Endometrium (tissue), 2 donors: ENCODE data around the gene C15orf39.
"Not testable (repeated sequence)": the region's sequence is repeated elsewhere in the genome, so short reads cannot be mapped to it uniquely, and the experiment has no call there.

ENCODE experiments used
- FAIRE-seq: peaks from 2 replicates; lab custom pipeline; 2012; peaks lifted over from hg19 to GRCh38; lab: Jason Lieb, UNC
- donor health status: control.
- donor health status: control.

Gene C15orf39

DNA sequence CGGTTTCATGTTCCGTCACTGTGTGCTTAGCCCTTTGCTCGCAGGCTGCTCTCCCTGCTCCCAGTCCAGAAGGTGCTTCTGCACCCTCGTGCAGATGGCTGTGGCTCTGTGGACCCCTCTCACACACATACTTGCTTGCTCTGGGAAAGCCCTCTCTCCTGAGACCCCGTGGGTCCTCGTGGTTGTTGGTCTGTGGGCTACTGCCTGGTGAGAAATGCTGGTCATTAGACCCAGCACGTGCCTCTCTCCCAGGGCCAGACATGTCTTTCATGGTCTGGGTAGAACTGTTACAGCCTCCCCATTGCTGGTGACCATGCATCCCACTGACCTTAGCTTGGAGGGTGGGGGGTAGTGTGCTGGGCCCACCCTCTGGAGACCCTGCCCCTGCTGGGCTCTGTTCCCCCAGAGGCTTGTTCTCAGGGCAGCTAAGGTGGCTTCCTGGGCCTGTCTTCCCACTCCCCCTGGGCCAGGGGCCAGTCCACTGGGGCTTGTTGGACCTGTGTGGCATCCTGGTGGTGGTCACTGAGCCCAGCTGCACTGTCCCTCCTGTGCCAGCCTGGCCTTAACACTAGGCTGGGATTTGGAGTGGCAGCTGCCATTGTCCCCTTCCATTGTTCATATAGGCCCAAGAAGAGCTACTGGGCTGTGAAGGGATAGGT, 10.6 kb downstream of the C15orf39 start:
- no peak for FAIRE-seq

DNA sequence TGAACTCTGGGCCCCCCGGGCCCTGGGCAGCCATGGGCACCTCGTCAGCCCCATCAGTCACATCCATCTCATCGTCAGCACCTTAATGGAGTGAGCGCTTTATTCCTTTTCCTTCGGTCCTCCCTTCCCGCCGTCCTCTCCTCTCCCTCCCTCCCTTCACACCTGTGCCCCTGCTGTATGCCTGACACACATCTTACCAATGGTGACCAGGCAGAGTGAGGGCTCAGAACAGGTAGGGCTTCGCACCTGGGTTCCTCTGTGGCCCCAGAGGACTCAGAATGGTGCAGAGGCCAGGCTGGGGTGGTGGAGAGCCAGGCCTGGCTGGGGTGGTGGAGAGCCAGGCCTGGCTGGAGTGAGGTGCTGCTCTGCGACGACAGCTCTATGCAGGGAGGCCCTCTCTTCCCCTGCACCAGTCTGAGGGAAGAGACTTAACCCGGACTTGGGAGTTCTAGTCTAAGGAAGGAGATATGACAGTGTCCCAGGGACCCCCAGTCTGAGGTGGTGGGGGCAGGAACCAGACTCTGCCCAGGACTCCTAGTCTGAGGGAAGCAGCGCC, 11.6 kb downstream of the C15orf39 start:
- no peak for FAIRE-seq

DNA sequence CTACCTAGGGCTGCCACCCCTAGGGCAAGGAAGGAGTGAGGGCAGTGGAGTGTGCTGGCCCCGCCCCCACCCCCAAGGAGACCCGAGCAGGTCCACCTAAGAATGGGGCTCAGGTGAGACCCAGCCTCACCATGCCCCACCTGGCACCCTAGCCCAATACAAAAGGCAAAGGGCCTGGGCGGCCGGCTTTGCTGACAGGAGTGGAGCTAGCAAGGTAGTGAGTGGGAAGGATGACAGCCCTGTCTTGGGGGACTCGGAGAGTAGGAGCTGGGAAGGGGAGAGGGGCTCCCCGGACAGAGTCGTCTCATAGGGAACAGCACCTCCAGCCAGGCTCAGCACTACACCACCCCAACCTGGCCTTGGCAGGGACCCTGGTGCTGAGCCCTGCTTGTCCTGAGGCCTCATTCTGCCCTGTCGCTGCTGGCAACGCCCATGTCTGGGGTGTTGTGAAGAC, 12.1 kb downstream of the C15orf39 start:
- FAIRE-seq: no peak

DNA sequence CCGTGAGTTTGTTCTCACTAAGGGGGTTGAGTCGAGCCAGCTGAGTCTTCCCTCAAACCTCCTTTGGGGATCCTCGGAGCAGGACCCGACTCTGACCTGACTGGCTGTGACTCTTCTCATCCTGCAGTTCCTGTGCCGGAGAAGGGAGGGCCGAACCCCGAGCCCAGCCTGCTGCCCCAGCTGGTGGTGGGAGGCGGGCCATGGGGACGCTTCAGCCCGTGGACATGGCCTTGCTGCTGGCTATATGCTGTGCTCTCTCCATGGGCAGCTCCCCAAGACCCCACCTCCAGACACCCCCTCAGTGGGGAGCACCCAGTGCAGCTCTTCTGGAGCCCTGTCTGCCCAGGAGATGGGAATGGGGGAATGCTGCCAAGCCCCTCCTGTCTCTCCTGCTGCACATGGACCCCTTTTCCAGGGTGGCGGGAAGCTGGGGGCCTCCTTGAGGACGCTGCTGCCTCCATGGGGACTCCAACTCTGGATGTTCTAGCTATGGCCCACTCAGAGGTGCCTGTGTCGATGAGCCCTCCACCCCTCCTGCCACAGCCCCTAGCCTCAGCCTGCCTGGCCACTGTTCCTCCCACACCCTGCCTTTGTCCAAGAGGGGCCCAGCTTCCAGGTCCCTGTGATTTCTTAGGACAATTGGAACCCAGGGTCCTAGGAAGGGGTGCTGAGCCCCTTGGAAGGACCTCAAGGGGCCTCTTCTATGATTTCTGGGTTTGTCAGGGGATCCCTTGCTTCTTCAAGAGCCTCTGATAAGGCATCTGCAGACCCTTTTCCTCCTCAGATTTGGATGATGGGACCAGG, 12.8 kb downstream of the C15orf39 start:
- no peak for FAIRE-seq

DNA sequence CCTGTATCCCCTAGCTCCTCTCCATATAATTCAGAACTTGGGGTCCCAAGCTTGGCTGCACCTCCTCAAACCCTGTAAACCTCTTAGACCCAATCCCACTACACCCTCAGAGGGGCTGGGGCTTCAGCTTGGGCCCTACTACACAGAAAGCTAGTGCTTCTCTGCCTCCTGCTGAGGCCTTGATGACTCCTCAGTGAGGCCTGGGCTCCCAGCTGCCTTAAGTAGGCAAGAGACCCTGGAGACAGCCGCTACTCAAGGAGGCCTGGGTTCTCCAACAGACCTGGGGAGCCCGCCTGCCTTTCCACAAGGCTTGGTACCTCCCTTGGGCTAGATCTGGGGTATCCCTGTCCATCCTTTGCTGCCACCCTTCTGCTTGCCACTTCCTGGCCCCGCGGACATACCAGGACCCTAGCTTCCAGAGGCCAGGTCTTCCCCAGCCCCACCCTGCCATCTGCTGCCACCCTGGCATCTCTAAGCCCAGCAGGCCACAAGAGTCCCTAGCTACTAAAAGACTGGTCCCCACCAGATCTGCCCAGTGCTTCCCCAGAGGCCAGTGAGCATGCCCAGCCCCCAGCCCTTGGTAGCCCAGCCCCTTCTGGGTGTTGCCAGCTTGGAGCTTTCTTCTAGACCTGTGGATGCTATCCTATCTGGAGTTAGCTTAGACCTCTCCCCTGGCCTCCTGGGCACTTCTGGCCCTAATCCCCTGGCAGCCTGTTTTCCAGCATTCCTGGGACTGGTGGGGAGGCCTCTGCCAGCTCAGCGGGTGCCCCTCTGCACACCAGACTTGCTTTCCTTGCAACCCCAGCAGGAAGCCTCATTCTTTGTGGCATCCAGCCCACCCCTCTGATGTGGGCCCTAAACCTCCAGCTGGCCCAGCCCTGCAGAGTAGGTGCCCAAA, 13.7 kb downstream of the C15orf39 start:
- FAIRE-seq: no peak

DNA sequence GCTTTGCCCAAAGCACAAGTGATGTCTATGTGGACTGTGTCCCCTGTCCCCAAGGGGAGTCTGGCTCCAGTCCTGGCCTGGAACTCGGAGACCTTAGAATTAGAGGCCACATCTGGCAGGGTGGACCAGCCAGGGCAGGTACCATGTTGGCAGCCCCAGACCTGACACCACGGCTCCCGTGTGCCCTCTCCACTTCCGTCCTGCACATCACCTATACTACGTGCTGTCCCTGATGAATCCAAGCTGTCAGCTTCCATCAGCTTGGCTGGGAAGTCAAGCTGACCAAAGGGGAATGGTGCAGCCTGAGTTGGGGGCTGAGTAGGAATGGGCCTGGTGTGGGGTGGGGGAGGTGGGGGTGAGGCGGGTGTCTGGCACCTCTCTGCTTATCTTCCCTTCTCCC, 15.3 kb downstream of the C15orf39 start:
- no peak for FAIRE-seq

DNA sequence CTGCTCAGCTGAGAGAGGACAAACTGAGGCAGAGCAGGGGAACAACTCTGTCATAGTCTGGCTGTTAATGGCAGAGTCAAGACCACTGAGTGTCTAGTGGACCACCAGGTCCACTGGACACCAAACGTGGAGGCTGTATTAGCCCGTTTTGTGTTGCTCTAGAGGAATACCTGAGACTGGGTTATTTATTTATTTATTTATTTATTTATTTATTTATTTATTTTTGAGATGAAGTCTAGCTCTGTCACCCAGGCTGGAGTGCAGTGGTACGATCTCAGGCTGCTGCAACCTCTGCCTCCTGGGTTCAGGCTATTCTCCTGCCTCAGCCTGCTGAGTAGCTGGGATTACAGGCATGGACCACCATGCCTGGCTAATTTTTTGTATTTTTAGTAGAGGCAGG, 15.9 kb downstream of the C15orf39 start:
- FAIRE-seq: not testable (repeated sequence)

DNA sequence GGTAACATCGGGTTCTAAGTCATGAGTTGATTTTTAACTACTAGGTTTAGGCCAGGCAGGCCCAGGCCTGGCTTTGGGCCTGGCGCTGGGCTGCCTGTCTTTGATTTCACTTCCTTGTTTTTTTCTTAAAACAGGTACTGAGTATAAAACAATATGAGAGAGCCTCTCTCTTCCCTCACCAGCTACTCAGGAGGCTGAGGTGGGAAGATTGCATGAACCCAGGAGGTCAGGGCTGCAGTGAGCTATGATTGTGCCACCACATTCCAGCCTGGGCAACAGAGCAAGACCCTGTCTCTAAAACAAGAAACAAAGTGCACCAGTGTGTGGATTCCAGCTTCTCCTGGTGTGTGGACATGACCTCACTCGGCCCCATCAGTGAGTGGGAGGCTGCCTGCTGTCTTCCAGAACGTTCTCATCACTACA, 17.8 kb downstream of the C15orf39 start:
- FAIRE-seq: not testable (repeated sequence)

DNA sequence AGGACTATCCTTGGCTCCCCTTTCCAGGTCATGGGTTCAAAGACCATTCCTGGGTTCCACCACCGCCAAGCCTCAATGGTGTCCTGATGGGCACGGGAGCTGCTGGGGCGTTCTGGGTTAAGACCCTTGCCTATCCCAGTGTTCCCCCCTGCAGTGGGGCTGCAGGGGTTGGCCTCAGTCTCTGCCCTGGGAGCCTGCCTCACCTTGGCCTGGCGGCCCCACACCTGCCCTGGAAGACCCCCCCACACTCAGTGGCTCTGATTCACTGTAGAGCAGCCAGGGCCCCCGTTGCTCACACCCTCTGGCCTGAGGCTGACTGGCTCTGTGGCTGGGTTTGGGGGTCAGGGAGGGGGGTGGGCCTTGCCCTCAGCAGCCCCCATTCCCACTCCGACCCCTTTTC, 22.0 kb downstream of the C15orf39 start:
- no peak for FAIRE-seq

DNA sequence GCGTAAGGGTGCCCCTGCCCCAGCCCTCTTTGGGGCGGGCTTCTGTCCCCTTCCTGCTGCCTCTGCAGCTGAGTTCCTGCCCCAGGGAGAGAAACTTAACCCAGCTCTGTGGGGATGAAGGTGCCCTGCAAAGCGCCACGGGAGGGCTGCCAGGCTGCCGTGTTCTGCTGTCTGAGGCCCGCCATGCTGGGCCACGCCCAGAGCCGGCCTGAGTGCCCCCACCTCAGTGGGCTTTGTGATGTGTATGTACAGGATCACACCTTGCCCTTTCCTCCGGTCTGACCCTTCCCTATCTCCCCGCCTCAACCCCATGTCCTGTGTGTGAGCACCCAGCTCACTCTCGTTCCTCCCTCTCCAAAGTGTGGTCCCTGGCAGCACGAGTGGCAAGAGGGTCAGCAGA, 22.6 kb downstream of the C15orf39 start:
- no peak for FAIRE-seq

DNA sequence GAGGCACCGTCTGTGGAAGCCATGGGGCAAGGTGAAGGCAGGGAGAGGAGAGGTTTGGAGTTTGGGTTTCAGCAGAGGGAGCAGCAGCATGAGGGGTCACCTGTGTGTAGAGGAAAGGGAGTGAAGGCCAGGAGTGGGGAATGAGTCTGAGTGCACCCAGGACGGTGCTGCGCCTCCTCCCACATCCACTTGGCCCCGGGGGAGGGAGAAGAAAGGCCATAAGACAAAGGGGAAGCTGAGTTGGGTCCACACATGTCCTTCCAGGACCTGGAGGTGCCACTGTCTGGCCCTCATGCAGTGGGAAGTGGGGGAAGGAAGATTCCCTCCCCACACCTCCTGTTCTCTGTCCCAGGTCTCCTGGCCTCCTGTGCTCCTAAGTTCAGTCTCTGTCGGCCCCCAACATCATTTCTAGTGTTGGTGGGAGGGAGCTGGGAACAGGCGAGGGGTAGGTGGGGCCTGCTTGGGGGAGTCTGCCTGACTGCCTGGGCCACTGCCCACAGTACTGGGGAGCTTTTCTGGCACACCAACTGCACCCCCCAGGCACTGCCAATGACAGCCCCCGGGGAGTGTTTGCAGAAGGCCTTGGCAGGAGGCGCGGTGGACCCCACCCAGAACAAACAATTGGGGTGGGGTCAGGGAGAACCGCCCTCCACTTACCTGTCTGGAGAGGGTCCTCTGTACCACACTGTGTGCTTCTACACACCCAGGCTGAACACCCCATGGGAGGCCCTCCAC, 23.6 kb downstream of the C15orf39 start:
- not testable (repeated sequence) for FAIRE-seq

DNA sequence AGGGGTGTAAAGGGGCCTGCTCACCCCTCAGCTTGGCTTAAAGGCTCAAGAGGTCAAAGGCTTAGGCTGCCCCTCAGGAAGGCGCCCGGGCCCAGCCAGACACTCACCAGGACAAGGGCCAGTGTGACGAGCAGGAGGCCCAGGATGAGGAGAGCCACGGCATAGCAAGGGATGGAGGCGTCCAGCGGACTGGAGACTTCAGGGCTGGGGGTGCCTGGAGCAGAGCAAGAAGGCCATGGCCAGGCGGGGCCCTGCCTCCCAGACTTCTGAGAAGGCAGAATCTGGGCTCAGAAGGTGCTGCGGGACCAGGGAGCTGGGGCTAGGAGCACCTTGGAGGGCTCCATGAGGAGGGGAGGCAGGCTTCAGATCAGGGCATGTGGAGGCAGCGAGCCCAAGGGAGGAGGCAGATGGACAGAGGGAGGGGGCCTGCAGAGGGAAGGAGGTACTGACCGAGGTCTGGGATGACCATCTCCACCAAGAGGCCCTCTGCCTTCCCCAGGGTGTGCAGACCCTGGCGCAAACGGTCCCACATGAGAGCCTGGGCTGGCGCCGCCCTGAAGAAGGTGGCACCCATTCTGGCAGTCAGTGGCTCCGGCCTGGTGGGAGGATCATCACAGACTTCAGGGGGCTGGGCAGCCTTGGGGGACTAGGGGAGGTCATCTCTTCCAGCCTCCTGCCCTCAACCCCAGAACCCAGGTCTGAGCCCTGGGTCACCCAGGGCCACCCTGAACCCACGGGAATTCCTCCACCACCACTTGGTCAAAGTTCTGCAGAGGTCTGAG, 24.5 kb downstream of the C15orf39 start:
- no peak for FAIRE-seq

DNA sequence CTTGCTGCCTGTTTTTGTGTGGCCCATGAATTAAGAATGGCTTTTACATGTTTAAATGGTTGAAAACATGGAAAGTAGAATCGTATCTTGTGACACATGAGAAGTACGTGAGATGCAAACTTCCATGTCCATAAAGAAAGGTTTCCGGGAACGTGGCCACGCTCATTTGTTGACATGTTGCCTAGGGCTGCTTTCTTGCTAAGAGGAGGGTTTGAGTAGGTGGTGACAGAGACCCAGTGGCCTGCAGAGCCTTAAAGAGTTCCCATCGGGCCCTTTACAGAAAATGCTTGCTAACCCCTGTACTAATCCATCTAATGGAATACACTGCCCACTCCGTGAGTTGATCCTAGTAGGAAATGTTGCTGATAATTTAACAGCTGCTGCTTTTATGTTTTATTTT, 25.4 kb downstream of the C15orf39 start:
- FAIRE-seq: not testable (repeated sequence)

DNA sequence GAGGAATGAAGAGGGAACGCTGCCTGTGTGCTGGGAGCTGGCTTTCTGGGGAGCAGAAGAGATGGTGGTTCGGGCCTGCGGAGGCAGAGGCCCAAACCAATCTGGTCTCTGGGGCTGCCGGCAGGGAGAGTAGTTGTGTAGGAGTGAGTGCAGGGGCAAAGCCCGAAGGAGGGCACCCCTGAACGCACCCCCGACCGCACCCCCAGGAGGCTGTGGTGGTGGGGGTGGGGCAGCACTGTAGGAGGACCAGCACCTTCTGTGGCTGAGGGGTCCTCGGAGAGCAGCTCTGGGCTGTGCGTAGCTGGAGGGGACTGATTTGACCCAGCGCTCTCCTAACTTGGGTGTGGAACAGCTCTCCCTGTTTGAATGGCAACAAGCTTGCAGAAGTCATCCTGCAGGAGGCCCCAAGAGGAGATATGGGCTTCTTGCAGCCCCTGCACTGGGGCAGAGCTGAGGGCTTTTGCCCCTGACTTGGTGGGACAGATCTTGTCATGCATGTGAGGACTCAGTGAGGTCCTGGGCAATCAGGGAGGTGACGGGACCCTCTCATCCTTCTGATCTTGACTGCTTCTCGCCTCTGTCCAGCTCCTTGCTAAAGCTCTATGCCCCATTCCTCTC, 26.1 kb downstream of the C15orf39 start:
- FAIRE-seq: no peak

DNA sequence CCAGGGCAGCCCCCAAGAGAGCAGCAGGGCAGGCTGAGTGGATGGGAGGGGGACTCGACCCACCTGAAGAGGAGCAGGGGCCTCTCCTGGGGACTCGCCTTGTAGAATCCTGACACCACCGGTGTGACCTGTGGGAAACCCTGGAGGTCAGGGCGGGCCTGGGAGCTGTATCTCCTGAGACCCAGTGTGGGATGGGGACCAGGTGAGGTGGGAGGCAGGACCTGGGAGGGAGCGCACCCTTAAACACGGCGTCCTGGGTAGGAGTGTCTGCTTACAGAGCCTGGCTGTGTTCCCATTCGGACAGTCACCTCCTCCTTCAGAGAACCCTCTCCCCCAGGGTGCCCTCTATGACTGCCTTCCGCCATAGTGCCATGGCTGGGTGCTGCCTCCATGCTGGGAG, 27.1 kb downstream of the C15orf39 start:
- no peak for FAIRE-seq

DNA sequence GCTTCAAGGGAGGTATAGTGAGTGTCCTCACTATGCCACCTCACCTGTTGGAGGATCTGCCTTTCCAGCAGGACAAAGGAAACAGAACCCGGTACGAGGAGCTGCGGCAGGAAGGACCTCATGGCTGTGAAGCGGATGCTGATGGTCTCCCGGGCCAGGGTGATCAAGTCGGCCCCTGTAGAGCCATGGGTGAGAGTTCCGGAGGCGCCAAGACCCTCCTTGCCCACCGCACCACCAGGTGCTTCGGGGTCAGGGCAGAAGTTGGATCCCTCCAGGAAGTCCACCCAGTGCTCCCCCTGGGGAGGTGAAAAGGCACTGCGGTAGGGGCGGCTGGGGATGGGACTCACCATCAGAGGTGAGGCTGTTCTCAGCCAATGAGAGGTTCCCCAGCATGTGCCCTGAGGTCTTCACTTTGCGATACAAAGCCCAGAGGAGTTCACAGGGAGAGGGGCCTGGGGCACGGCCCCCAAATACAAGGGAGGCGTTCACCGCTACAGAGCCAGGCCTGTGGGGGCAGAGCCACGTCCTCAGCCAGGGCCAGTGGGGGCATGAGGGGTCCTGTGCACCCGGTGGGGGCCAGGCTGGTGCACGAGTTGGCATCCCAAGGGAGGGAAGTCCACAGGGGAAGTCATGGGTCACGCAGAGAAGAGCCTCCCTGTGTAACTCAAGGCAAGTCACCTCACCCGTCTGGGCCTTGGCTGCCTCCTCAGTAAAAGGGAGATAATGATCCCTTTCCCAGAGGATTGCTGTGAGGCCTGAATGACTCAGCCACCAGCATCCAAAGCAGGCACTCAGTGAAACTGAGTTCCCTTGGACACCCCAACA, 27.7 kb downstream of the C15orf39 start:
- no peak for FAIRE-seq

DNA sequence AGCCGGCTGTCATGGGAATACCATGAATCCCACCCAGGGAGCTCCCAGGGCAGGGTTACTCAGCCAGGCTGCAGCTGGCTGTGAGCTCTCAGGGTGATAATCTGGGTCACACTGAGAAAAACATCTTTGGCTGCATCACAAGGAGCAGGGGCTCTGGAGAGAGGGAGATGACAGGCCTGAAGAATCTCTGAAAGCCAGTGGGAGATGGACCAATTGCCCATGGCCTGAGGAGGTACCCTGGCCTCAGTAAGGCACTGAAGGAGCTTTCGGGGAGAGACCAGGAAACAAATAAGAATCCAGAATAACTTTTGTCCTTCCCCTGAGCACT, 28.3 kb downstream of the C15orf39 start:
- no peak for FAIRE-seq

DNA sequence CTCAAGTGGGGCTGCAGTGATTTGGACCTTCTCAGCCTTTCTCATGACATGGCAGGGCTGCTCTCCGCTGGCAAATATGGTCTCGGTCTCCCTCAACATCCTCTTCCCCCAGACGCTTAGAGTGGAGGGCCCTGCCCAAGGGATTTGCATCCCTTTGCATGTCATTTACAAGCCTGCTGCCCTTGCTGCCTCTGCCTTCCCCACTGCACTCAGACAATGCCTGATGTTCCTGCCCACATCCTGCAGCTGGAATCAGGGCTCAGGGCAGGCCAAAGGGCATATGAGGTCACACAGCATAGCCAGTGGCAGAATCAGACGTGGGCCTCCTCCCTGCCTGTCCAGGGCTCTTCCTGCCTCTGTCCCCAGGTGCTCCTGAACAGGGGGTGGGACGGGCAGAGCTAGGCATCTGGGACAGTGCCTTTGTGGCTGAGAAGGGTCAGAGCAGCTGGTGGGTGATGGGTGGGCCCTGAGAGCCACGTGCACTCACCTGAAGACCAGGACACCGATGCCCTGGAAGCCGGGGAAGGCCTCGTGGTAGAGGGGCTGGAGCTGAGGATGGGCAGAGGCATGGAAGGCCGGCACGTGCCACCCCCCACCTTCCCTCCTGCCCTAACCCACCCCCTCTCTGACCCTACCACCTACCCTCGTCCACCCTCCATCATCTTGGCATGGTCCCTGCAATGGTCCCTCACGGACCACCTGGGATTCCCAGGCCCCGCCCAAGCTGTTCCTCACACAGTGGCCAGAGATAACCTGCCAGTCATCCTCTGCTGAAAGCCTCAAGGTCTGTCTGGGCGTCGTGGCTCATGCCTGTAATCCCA, 29.1 kb downstream of the C15orf39 start:
- FAIRE-seq: no peak

DNA sequence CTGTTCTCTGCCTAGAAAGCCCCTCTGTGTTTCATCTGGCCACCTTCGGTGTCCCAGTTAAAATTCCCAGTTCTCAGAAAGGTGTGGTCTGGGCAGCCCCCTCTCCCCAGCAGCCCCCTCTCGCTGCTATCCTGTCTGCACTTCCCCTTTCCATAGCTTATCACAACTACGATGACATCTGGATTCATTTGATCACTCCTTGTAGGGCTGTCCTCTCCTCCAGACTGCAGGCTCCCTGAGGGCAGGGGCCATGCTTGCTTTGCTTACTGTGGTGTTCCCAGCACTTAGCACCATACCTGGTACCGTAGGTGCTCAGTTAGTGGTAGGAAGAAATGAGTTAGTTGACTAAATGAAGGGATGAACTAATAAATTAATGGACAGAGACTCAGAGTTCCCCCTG, 30.2 kb downstream of the C15orf39 start:
- no peak for FAIRE-seq
